T-helper 2 cell (primary cell): Measurements from ENCODE around the gene CCP110.

Source experiments
- DNase-seq, 5 experiments: peaks; one replicate each; pipeline versions ENCODE4 v3.0.0 to v3.0.0-alpha.2; 2012 to 2022

Gene CCP110

GRCh38 chr16:19601083-19601976 is 77.6 kb downstream of the CCP110 start:
- peak in 2 of 5 experiments; percentile 6 to 43 for DNase-seq
